PC-3 (cell line): ENCODE data around the gene ABLIM2. TPM values are rescaled to one million over a fixed set of nuclear protein-coding genes. Genes with fewer than 3 reads are reported as not detected.

Experiments
- ATAC-seq: fragments of 200-7000 bp; cut with Tn5 transposase; 2 replicates; pipeline ENCODE4 v1.9.1; 2020; ENCODE audit warnings: mild to moderate bottlenecking, moderate library complexity
- BruUV-seq: library from RNA; stranded (reverse); fragments of 400-500 nt; replicated peaks from 2 replicates; lab custom pipeline; 2021; lab: Mats Ljungman, UMichigan
- CTCF ChIA-PET: fragments of 300-600 bp; sonication (Branson Sonifier 250); formaldehyde crosslinking; loops from one replicate; lab custom pipeline; 2022; ENCODE audit warnings: antibody characterized with exemption; lab: Charles Lee
- POLR2A ChIA-PET: fragments of 300-600 bp; sonication (Branson Sonifier 250); formaldehyde crosslinking; loops from one replicate; lab custom pipeline; 2022; ENCODE audit warnings: antibody characterized with exemption; ENCODE audit not compliant: unreplicated experiment; lab: Charles Lee
- DNase-seq: peaks from one replicate; pipeline ENCODE4 v3.0.0-alpha.2; 2015
- H2AFZ ChIP-seq: fragments of 300-600 bp; sonication (generic); 2 replicates; pipeline ENCODE4 v1.6.0; 2016; ENCODE audit warnings: antibody characterized with exemption, low read length
- H3F3A ChIP-seq: fragments of 300-600 bp; sonication (generic); one replicate; pipeline ENCODE4 v1.6.0; 2017; ENCODE audit warnings: antibody characterized with exemption, low read length, control low read depth, mild to moderate bottlenecking; ENCODE audit not compliant: unreplicated experiment
- H3K27ac ChIP-seq: fragments of 300-600 bp; sonication (generic); 2 replicates; pipeline ENCODE4 v1.5.1; 2016; ENCODE audit warnings: mild to moderate bottlenecking, low read length
- H3K27me3 ChIP-seq: fragments of 300-600 bp; sonication (generic); 2 replicates; pipeline ENCODE4 v1.6.1; 2016; ENCODE audit warnings: low read length, mixed read lengths
- H3K36me3 ChIP-seq: fragments of 300-600 bp; sonication (generic); 2 replicates; pipeline ENCODE4 v1.6.1; 2016; ENCODE audit warnings: low read depth, mixed run types, low read length, mixed read lengths
- H3K4me1 ChIP-seq: fragments of 300-600 bp; sonication (generic); 2 replicates; pipeline ENCODE4 v1.5.1; 2016; ENCODE audit warnings: low read length; ENCODE audit not compliant: insufficient read depth
- H3K4me2 ChIP-seq: fragments of 300-600 bp; sonication (generic); 2 replicates; pipeline ENCODE4 v1.6.0; 2016; ENCODE audit warnings: low read length
- H3K4me3 ChIP-seq: fragments of 300-600 bp; sonication (generic); 2 replicates; pipeline ENCODE4 v1.5.1; 2016; ENCODE audit warnings: mild to moderate bottlenecking, low read length, mixed read lengths
- H3K79me2 ChIP-seq: fragments of 300-600 bp; sonication (generic); 2 replicates; pipeline ENCODE4 v1.6.1; 2017; ENCODE audit warnings: low read length, mixed read lengths
- H3K9ac ChIP-seq: fragments of 300-600 bp; sonication (generic); 2 replicates; pipeline ENCODE4 v1.6.0; 2016; ENCODE audit warnings: mild to moderate bottlenecking, low read length
- H3K9me2 ChIP-seq: fragments of 300-600 bp; sonication (generic); replicated peaks from 2 replicates; pipeline ENCODE4 v1.6.1; 2016; ENCODE audit warnings: mixed run types, low read length, mixed read lengths
- H3K9me3 ChIP-seq: fragments of 300-600 bp; sonication (generic); 2 replicates; pipeline ENCODE4 v1.6.1; 2016; ENCODE audit warnings: low read length, mixed read lengths
- H4K20me1 ChIP-seq: fragments of 300-600 bp; sonication (generic); 2 replicates; pipeline ENCODE4 v1.6.1; 2016; ENCODE audit warnings: low read length, mixed read lengths
- CTCF ChIP-seq: fragments of 300-600 bp; sonication (generic); conservative IDR thresholded peaks from 2 replicates; pipeline ENCODE4 v1.5.1; 2017; ENCODE audit warnings: antibody characterized with exemption, low read depth, mild to moderate bottlenecking, low read length
- EZH2 ChIP-seq: fragments of 300-600 bp; sonication (generic); IDR thresholded peaks from one replicate; pipeline ENCODE4 v1.6.1; 2017; ENCODE audit warnings: antibody characterized with exemption, mild to moderate bottlenecking, low read length; ENCODE audit not compliant: unreplicated experiment
- EZH2phosphoT487 ChIP-seq: fragments of 300-600 bp; sonication (generic); IDR thresholded peaks from 2 replicates; pipeline ENCODE4 v1.6.1; 2018; ENCODE audit warnings: mild to moderate bottlenecking, antibody characterized with exemption, low read length, borderline replicate concordance
- intact Hi-C: fragments of 100-400 bp; cut with micrococcal nuclease; formaldehyde crosslinking; loops from 2 replicates; pipeline ENCODE4 v1.9.0; 2023
- total RNA-seq: library from RNA; depleted of rRNA; stranded (reverse); fragments of >200 nt; gene quantifications from 2 replicates; pipeline ENCODE4 v1.2.3, GENCODE V29; 2014

ABLIM2 gene
- total RNA-seq, 1 experiment from 2014 or later: 3.2 TPM

DNA sequence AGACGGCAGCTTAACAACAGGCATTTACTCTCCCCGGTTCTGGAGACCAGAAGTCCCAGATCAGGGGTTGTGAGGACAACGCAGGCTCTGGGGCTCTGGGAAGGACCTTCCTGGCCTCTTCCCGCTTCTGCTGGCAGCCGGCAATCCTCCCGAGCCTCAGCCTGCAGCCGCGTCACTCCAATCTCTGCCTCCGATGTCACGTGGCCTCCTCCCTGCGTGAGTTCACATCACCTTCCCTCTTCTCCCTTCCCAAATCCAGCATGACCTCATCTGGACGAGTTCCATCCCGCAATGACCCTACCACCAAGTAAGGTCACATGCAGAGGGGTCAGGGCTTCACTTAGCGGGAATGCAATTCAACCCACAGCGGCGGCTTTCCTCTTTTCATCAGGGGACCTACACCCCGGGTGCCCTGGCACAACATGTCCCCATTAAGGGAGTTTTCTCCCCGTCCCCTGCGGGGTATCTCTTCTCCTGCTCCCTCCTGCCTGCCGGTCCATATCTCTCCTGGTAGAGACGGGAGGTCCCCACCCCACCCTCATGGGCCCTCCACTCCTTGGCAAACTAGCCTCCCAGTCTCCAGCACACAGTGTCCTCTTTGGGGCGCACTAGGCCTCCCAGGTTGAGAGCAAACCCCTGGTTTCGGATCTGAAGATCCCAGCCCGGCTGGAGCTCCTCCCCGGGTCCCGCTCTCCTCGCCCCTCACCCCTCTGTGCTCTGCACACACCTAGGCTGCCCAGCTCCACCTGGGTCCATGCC lies 25.5 kb downstream of the ABLIM2 start:
- ChIA-PET CTCF (no interaction called here), POLR2A (no interaction called here)
- H3K79me2 ChIP-seq: no peaks in the 10 kb centered on the region
- TF ChIP-seq CTCF (no peak), EZH2 (no peak), EZH2phosphoT487 (no peak)
- H4K20me1 ChIP-seq: no peaks in the 10 kb centered on the region
- H3K27ac ChIP-seq: no peak overlapping the region
- no peak overlapping the region for H3K9ac ChIP-seq
- no peaks in the 10 kb centered on the region for H3K4me1 ChIP-seq
- no TSS peak for BruUV-seq
- intact Hi-C loops: no loop called here
- no peak overlapping the region for H3K4me2 ChIP-seq
- no peaks in the 10 kb centered on the region for H3F3A ChIP-seq
- no peaks in the 10 kb centered on the region for H3K9me3 ChIP-seq
- no peaks in the 10 kb centered on the region for H3K27me3 ChIP-seq
- ATAC-seq: no peak
- H3K4me3 ChIP-seq: no peak overlapping the region
- H2AFZ ChIP-seq: no peak overlapping the region
- H3K9me2 ChIP-seq: no peaks in the 10 kb centered on the region
- no peaks in the 10 kb centered on the region for H3K36me3 ChIP-seq
- DNase-seq: no peak

GRCh38 chr4:8132400-8132799 lies 26.2 kb downstream of the ABLIM2 start:
- Histone ChIP-seq H3K27me3 (no peaks in the 10 kb centered on the region), H3K36me3 (no peaks in the 10 kb centered on the region), H4K20me1 (no peaks in the 10 kb centered on the region), H3F3A (no peaks in the 10 kb centered on the region), H3K27ac (no peak overlapping the region), H3K9me2 (no peaks in the 10 kb centered on the region), H3K4me1 (no peaks in the 10 kb centered on the region), H3K4me2 (no peak overlapping the region), H3K9ac (no peak overlapping the region), H2AFZ (no peak overlapping the region), H3K4me3 (no peak overlapping the region), H3K79me2 (no peaks in the 10 kb centered on the region), H3K9me3 (no peaks in the 10 kb centered on the region)
- no peak for ATAC-seq
- no TSS peak for BruUV-seq
- POLR2A ChIA-PET: no interaction called here
- intact Hi-C loops: no loop called here
- CTCF ChIA-PET: no interaction called here
- TF ChIP-seq CTCF: no peak
- TF ChIP-seq EZH2phosphoT487: no peak
- no peak for TF ChIP-seq EZH2
- no peak for DNase-seq

DNA sequence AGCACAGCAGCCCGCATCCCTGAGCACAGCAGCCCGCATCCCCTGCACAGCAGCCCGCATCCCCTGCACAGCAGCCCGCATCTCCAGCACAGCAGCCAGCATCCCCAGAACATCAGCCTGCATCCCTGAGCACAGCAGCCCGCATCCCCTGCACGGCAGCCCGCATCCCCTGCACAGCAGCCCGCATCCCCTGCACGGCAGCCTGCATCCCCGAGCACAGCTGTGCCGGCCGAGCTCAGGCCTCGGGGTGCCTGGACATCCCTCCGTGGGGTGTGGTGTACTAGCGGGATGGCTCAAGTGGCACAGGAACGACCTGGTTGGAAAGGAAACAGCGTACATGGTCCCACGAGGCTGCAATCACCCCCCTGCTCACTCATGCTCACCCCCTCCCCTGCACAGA lies 26.8 kb downstream of the ABLIM2 start:
- no TSS peak for BruUV-seq

More for the DNA sequence above, 26.8 kb downstream of the ABLIM2 start:
- no peak overlapping the region for H3K27ac ChIP-seq
- no peak for DNase-seq
- POLR2A ChIA-PET: no interaction called here
- intact Hi-C loops: no loop called here
- no peak overlapping the region for H2AFZ ChIP-seq
- no peak for TF ChIP-seq CTCF
- no peak for TF ChIP-seq EZH2
- TF ChIP-seq EZH2phosphoT487: no peak
- no peaks in the 10 kb centered on the region for H3K9me3 ChIP-seq
- no peak overlapping the region for H3K4me3 ChIP-seq
- no peaks in the 10 kb centered on the region for H3F3A ChIP-seq
- H3K4me1 ChIP-seq: no peaks in the 10 kb centered on the region
- H3K9me2 ChIP-seq: no peaks in the 10 kb centered on the region
- H3K4me2 ChIP-seq: no peak overlapping the region
- H4K20me1 ChIP-seq: no peaks in the 10 kb centered on the region
- no peak overlapping the region for H3K9ac ChIP-seq
- ATAC-seq: no peak
- no peaks in the 10 kb centered on the region for H3K79me2 ChIP-seq
- H3K27me3 ChIP-seq: no peaks in the 10 kb centered on the region
- no peaks in the 10 kb centered on the region for H3K36me3 ChIP-seq
- CTCF ChIA-PET: no interaction called here
